ENCODE measurements around the gene PALD1. TPM values are rescaled to one million over a fixed set of nuclear protein-coding genes. Genes with fewer than 3 reads are reported as not detected.
A peak's percentile ranks its signal among the peaks of the same experiment; 100 is the strongest.

The PALD1 gene
- total and polyA plus RNA-seq, 2 of the 13 experiments (the other 11 are each of a cell fraction or from before 2014, with no cell fraction given): 0.07 to 0.09 TPM

GRCh38 chr10:70528741-70529362 is 50.3 kb downstream of the PALD1 start (continued):
- TF ChIP-seq HDAC6 (IDR thresholded peaks at IDR 0.05; ENCODE audit: low read depth, low read length) (no peak), AGO2 (optimal IDR thresholded peaks at IDR 0.05; ENCODE audit: low read depth, low read length) (no peak), ZMYM4 (CRISPR knock-in tag; IDR thresholded peaks at IDR 0.05) (no peak), ELF3 (CRISPR knock-in tag; IDR thresholded peaks at IDR 0.05) (no peak), USF2 (IDR thresholded peaks at IDR 0.05; ENCODE audit: low read depth, low read length) (peak; percentile 54), USF2 (CRISPR knock-in tag; IDR thresholded peaks at IDR 0.05; ENCODE audit: borderline replicate concordance) (peak; percentile 79; the same call in 1 of the 2 replicates), ZIK1 (CRISPR knock-in tag; IDR thresholded peaks at IDR 0.05; ENCODE audit: borderline replicate concordance, low read depth) (no peak), NR2F1 (CRISPR knock-in tag; IDR thresholded peaks at IDR 0.05) (no peak), HOMEZ (CRISPR knock-in tag; IDR thresholded peaks at IDR 0.05; ENCODE audit: low read depth) (no peak), THAP9 (CRISPR knock-in tag; IDR thresholded peaks at IDR 0.05; ENCODE audit: borderline replicate concordance) (no peak), NONO (IDR thresholded peaks at IDR 0.05) (no peak), NONO (CRISPR knock-in tag; conservative IDR thresholded peaks at IDR 0.05) (no peak), CREB1 (IDR thresholded peaks at IDR 0.05) (no peak), CREB1 (CRISPR knock-in tag; IDR thresholded peaks at IDR 0.05) (no peak), CENPX (CRISPR knock-in tag; IDR thresholded peaks at IDR 0.05) (no peak), SNAI1 (CRISPR knock-in tag; IDR thresholded peaks at IDR 0.05; ENCODE audit: borderline replicate concordance) (no peak), THAP11 (CRISPR knock-in tag; IDR thresholded peaks at IDR 0.05) (peak; percentile 97), IRF1 (CRISPR knock-in tag; IDR thresholded peaks at IDR 0.05; ENCODE audit: low read depth) (no peak)
- TF ChIP-seq, protein P1, sequence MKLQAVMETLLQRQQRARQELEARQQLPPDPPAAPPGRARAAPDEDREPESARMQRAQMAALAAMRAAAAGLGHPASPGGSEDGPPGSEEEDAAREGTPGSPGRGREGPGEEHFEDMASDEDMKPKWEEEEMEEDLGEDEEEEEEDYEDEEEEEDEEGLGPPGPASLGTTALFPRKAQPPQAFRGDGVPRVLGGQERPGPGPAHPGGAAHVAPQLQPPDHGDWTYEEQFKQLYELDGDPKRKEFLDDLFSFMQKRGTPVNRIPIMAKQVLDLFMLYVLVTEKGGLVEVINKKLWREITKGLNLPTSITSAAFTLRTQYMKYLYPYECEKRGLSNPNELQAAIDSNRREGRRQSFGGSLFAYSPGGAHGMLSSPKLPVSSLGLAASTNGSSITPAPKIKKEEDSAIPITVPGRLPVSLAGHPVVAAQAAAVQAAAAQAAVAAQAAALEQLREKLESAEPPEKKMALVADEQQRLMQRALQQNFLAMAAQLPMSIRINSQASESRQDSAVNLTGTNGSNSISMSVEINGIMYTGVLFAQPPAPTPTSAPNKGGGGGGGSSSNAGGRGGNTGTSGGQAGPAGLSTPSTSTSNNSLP (IDR thresholded peaks at IDR 0.05; ENCODE audit: low read depth, low read length): no peak
- TF ChIP-seq, protein P2, sequence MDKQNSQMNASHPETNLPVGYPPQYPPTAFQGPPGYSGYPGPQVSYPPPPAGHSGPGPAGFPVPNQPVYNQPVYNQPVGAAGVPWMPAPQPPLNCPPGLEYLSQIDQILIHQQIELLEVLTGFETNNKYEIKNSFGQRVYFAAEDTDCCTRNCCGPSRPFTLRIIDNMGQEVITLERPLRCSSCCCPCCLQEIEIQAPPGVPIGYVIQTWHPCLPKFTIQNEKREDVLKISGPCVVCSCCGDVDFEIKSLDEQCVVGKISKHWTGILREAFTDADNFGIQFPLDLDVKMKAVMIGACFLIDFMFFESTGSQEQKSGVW (CRISPR knock-in tag; IDR thresholded peaks at IDR 0.05; ENCODE audit: borderline replicate concordance): no peak

All from HepG2 (cell line).